Stimulated activated CD8-positive, alpha-beta memory T cell treated with anti-CD3 and anti-CD28 coated beads, Interleukin-15, amount 100 ng/mL, for 24 hours (primary cell): ENCODE results near the gene RCBTB2.
A peak's percentile ranks its signal among the peaks of the same experiment; 100 is the strongest.
"Not testable (repeated sequence)": the region's sequence is repeated elsewhere in the genome, so short reads cannot be mapped to it uniquely, and the experiment has no call there.

Experiments
- DNase-seq: peaks from one replicate; pipeline ENCODE4 v3.0.0-alpha.2; 2020; ENCODE audit warnings: low read depth

RCBTB2 gene

DNA sequence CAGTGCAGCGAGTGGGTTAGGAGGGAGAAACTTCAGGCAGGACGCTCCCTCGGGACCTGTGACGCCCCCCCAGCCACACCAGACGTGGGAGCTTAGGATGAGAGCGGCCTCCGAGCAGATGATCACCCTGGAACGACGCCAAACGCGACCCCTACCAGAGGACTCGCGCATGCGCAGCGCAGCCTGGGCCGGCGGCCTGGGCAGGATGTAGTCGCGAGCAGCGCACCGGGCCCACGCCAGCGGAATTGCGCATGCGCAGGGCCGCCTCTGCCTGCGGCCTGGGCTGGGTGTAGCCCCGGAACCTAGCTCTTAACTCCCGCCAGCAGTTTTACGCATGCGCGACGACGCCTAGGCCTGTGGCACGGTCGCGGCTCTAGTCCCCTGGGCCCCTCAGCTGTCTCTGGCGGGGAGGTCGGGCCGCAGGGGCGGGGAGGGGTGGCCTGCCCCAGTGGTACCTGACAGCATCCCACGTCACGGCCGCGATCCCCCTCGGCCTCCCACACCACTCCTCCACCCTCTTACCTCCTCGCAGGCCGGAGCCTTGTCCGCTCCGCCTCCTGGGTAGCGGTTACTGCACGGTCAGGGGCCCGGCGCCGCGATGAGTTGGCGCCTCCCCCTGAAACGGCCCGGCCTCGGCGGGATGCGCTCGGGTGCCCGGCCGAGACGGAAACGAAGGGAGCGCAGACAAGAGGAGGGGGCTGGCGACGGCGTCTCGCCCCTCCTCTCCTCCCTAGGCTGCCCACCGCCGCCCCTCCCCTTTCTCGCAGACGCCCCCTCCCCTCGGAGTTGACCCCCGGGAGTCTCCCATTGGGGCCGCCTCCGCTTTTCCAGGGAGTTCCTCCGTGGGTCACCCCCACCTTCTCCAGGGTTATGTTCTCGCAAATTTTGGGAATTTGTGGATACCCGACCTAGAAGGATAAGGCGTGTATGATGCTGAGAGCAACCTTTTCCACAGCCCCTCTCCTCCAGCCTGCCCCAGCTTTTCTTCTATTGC is at the start of gene RCBTB2:
TSS of gene RCBTB2 (minus strand) at position 575 of the 994 bp plus-strand sequence. CDS start 11,141 bp downstream, outside the sequence.
- peak; percentile 99 for DNase-seq

DNA sequence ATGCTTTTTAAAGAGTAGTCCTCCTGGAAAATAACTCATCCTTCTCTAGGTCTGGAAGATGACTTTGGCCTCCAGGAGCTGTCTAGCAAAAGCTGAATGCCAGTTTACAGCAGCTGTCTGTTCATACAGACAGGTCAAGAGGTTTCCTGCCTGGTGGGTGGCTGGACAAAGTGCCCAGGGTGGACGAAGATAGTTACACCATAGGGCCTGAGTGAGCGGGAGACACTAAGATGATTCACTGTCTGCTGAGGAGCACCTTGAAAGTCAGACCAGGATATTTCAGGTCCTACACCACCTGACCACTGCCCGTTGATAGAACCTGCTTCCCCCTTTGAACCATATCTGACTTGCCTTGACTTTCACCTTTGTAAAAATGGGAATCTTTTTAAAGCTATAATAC is 49.2 kb upstream of the RCBTB2 start:
- DNase-seq, result no peak

DNA sequence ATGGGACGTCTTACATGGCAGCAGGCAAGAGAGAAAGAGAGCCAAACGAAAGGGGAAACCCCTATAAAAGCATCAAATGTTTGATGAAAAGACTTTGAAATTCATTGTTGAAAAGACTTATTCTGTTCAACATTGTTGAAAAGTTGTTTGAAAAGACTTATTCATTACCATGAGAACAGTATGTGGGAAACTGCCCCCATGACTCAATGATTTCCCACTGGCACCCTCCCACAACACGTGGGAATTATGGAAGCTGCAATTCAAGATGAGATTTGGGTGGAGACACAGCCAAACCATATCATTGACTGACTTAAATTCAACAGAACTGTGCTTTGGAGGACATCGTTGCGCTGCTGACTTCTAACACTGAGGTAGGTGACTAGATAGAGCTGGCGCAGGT is 48.0 kb upstream of the RCBTB2 start:
- DNase-seq, result no peak

DNA sequence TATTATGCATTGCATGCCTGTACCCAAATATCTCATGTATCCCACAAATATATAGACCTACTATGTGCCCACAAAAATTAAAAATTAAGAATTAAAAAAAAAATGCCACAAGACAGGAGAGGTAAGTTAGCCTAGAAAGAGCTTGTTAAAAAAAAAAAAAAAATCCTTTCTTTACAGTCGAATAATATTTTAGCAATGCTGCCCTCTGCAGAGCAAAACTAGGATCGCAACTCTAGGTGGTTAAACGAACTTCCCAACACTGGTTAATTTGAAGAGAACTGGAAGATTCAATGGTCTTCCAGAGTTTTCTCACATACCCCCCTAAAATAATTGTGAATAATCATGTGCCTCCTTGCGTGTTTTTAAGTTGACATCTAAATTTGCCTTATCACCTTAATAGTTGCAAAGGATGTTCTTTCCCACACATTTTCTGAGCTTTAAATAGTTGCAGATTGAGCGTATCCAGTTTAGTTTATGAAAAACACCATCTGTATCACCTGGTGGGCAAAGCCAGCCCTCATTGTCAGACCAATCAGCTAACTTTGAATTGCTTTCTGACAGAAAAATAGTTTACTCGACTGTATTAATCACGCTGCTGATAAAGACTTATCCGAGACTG is 47.4 kb upstream of the RCBTB2 start:
- DNase-seq, result peak; percentile 38

- not testable (repeated sequence) for DNase-seq
Measured at GRCh38 chr13:48579919-48580180, 47.0 kb upstream of the RCBTB2 start.

GRCh38 chr13:48579165-48579918 is 46.5 kb upstream of the RCBTB2 start:
- no peak for DNase-seq

- DNase-seq, result no peak
Measured at GRCh38 chr13:48578516-48579164, 45.8 kb upstream of the RCBTB2 start.

GRCh38 chr13:48576448-48577010 is 43.6 kb upstream of the RCBTB2 start:
- no peak for DNase-seq

DNA sequence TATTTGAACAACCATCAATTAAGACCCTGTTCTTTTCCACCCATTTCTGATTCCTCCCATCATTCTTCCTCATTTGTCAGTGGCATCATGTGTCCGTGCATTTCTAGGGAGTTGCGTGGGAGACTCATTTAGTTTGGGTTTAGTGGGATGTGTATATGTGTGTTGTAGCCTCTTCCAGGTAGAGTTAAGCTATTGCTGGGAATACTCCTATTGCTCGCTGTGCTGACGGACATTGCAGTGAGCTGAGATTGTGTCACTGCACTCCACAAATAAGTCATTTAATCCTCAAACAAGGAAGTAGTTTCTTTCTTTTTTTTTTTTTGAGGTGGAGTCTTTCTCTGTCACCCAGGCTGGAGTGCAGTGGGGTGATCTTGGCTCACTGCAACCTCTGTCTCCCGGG is 42.2 kb upstream of the RCBTB2 start:
- DNase-seq, result no peak

GRCh38 chr13:48574041-48574796 is 41.3 kb upstream of the RCBTB2 start:
- no peak for DNase-seq

DNA sequence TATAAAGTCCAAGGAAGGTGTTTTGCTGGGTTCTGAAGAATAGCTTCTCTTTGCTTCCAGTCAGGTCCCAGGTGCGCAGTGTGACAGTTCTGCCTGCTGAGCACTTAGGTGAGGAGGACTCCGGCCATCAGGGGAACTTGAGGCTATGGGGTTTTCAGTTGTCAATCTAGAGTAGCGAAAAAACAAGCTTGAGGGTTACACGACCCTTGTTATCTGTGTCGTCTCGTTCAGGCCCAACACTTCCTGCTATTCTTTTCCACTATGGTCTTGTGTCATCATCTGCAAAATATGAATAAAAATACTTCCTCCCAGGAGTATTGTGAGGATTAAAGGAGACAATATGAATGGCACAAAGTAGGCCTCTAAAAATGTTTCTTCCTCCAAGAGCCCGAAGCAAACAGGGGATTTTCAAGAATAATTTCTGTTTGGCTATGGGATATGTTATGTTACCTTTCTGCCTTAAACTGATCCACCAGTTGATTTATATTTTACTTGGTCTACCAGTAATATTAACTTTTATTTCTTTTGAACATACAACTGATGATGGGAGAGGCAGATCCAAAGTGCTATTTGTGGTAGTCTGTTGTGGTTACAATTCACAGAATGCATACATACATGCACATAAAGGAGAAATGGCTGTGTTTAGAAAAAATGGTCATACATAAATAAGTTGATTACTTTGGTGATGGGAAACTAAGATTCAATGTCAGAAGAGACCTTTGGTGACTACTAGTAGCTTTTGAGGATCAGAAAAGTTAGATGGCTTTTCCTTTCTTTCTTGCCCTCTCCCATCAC is 40.5 kb upstream of the RCBTB2 start:
- no peak for DNase-seq

DNA sequence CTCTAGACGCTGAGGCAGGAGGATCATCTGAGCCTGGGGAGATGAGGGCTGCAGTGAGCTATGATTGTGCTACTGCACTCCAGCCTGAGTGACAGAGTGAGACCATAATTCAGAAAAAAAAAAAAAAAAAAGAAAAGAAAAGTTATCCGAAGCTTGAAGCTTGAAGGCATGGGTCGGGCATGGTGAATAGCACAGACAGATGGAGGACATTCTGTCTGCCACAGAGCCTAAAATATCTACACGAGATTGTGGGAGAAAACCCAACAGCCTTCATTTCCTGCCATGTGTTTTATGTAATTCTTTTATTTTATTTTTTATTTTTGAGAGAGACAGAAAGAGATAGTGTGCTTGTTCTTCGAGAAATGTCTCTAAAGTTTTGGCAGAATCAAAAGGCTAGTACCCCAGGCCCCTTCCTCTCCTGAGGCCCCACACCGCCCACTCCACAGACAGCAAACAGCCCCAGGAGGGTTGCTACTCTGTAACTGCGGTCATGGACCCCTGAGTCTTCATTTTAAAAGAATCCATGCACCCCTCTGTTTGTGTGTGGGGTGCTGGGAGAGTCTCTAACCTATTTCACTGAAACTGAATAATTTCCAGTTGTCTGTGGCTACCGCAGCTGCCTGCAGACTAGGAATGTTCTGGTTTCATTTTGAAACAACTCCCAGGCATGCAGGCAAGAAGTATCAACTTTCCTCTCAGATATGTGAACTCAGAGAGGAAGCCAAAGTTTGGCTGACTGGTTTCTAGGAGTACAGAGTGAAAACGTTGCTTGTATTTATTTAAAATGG is 38.4 kb upstream of the RCBTB2 start:
- DNase-seq, result no peak

DNA sequence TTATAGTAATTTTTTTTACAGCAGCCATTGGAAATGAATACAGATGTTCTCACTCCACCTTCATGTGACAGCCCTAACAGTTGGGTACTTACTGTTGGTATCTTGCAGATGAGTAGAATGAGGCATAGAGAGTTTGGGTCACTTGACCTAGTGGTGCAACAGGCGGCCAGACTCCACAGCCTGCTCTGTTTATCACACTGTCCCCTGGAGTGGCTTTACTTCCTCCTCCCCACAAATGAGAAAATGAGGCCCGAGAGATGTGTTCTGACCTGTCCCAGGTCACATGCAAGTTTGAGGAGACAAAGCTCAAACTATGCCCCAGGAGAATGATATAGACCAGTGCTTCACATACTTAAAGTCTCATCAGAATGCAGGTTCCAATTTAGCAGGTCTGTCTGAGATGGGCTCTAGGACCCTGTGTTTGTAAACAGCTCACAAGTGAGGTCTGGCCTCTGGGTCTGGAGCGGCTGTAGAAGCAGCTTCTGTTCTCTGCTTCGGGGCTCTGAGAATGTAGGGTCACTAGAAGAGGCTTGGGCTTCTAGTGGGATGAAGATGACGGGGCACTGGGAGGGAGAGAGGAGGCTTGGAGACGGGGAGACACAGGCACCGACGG is 37.4 kb upstream of the RCBTB2 start:
- DNase-seq, result no peak

DNA sequence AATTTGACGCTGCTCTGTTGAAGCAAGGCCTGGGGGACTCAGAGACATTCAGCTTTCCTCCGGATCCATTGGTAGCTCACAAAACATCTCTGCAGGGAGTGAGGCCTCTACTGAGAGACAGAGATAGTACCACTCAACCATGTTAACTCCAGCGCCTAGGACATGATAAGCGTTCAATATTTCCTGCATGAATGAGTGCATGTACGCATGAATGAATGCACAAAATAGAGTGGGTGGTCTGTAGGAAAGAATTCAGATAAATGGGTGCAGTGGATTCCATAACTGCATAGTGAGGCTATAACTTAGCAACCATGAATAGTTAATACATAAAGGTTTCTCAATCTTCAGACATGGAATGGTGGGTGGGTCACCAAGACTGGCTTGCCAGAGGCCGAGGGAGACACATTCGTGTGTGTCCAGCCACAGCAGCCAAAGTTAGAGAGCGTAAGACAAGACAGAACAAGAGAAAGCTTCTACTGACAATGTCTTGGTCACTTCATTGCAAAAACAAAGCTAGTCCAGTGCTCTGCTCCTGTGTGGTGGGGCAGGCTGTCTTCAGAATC is 36.3 kb upstream of the RCBTB2 start:
- DNase-seq, result no peak

DNA sequence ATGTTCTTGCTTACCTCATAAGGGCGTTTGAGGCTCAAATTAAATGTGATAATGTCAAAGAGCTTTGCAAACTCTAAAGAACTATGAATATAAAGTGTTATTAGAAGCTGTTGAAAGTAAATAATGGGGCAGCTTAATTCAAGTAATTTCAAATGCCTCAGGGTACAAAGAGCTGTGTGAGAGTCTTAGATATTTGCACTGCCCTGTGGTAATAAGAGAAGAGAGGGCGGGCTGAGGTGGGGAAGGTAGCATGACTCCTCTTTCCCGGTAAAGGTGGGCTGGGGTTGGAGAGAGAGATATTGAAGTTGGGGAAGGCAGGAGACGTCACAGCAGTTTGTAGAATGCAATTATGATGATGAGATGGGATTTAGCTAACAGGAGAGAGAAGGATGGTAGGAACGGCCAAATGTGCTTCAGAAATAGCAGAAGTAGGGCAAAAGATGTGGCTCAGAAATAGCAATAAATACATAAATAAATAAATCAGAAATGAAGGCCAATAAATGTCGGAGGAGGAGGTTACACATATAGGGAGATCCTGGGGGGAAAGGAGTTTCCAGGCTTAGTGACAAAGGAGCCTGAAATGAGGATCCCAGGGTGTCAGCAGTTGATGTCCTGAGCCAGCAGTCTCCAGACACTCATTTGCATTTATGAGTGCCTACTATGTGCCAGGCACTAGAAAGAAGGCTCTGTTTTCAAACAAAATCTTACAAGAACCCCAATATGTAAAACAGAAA is 35.7 kb upstream of the RCBTB2 start:
- no peak for DNase-seq

- DNase-seq, result no peak
Measured at GRCh38 chr13:48567515-48568369, 34.9 kb upstream of the RCBTB2 start.

DNA sequence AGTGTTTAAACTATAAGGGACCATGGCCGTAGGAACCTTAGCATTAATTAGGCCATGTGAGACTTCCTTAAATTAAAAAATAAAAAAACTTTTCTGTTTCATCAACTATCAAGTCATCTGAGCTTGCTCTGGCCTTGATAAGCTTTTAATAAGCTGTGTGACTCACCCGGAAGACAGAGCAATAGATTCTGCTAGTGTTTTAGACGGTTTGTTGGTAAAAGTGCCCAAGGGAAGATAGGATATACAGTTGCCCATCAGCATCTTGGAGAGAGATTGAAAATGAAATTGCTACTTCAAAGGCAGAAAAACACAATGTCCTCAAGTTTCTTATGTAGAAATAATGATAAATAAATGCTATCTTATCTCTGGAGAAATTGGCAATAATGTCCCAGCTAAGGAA is 31.2 kb upstream of the RCBTB2 start:
- no peak for DNase-seq
